ENCODE results near the gene NHLRC4. TPM values are rescaled to one million over a fixed set of nuclear protein-coding genes. Genes with fewer than 3 reads are reported as not detected.
A peak's percentile ranks its signal among the peaks of the same experiment; 100 is the strongest.

The NHLRC4 gene
- total RNA-seq, 1 donor from 2014 or later = 0.35 TPM

DNA sequence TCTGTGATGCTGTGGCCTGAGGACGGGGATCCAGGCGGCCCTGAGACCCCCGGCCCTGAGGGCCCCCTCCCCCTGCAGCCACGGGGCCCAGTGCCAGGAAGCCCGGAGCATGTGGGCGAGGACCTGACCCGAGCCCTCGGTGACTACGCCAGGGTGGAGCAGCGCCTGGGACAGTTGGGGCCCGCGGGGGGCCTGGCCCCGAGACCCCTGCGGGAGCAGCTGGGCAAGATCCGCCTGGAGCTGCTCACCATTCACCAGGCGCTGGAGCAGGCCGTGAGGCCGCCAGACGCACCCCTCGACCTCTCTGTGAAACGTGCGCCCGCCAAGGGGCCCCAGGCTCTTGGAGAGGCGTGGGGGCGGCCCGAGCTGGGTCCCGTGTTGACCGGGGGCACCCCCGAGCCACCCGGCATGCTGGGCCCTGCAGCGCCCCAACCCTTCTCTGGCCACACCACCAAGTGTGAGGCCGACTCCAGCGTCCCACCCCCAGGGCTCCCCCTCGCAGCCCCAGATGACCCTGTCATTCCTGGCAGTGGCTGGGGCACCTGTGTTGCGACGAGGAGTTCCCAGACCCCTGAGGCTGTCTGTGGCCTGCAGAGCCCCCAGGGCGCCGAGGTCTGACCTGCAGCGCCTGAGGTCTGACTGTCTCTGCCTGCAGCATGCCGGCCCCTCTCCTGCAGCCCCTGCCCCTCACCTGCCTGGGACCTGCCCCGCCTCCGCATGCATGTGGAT lies 2.0 kb upstream of the NHLRC4 start:
- no peak for DNase-seq (ENCODE audit: low read depth)
- H3K4me3 ChIP-seq (ENCODE audit: low read depth, low read length) = no peak overlapping the region
- TF ChIP-seq, protein P1, sequence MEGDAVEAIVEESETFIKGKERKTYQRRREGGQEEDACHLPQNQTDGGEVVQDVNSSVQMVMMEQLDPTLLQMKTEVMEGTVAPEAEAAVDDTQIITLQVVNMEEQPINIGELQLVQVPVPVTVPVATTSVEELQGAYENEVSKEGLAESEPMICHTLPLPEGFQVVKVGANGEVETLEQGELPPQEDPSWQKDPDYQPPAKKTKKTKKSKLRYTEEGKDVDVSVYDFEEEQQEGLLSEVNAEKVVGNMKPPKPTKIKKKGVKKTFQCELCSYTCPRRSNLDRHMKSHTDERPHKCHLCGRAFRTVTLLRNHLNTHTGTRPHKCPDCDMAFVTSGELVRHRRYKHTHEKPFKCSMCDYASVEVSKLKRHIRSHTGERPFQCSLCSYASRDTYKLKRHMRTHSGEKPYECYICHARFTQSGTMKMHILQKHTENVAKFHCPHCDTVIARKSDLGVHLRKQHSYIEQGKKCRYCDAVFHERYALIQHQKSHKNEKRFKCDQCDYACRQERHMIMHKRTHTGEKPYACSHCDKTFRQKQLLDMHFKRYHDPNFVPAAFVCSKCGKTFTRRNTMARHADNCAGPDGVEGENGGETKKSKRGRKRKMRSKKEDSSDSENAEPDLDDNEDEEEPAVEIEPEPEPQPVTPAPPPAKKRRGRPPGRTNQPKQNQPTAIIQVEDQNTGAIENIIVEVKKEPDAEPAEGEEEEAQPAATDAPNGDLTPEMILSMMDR (conservative IDR thresholded peaks at IDR 0.05; ENCODE audit: low read depth, low read length) = no peak

DNA sequence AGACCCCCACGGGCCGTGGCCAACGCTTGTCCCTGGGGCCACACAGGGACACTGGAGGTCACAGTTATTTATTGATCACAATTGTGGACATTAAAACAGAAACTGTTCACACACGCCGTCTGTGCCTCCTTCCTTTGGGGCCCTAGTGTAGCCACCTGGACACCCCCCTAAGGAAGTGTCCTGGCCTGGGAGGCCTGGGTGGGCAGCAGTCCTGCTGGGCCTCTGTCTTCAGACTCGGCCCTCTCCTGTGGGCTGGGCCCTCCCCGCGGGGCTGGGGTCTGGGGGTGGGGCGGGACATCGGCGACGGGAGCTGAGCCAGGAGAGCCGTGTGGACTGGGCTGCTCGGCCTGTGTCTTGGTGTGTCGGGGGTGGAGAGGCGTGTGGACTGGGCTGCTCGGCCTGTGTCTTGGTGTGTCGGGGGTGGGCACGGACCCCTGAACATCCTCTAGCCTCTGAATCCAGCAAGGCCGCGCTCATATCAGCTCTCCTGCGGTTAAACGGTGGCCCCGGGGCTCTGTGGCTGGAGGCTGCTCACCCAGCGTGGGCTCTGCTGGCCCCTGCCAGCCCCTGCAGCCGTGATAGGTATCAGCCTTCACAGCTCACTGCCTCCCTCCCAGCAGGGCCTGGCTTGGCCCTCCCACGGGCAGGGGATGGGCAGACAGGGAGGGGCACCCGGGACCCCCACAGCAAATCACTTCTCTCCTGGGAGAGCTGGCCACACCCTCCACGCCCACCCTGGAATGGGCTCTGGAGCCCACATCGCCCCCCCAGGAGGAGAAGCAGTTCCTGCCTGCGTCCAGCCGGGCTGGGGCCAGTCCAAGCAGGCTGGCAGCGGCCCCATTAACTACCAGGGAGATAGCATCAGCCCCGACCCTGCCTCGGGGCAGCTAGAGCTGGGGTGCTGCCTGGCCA lies 1.1 kb upstream of the NHLRC4 start:
- no peak for DNase-seq (ENCODE audit: low read depth)

DNA sequence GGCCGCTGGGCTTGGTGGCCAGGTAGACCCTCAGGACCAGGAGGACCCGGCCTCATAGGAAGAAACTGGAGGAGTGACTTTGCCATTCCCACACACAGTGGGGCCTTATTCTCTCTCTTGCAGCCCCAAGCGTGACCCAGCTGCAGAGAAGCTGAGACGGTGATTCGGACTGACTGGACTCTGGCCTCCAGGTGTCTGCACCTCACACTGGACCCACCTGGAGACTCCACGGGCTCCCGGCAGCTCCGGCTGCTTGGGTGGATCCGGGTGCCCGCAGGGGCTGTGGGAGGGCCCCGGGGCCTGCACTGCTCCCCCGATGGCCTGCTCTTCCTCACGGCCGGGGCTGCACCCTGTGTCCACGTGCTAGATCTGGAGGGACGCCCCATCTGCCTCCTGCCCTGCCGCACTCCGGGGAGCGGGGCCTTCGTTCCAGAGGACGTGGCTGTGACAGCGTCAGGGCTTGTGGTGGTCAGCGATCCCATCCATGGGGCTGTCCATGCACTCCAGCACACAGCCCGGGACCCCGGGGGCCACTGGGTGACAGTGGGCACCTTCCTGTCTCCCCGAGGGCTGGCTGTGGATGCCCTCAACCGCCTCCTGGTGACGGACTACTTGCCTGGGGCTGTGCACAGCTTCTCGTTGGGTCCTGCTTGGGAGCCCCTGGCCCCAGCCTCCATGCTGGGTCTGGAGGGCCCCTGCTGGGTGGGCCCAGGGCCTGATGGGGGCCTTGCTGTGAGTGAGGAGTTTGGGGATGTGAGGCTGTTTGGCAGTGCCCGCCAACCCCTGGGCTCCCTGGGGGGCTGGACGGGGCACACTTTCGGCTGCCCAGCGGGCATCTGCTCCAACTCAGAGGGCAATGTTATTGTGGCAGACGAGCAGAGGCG lies 810 bp downstream of the NHLRC4 start:
- TF ChIP-seq, protein P1 (conservative IDR thresholded peaks at IDR 0.05; ENCODE audit: low read depth, low read length) = no peak

More for the DNA sequence above, 1.1 kb upstream of the NHLRC4 start:
- H3K4me3 ChIP-seq (ENCODE audit: low read depth, low read length) = no peak overlapping the region
- TF ChIP-seq, protein P1 (conservative IDR thresholded peaks at IDR 0.05; ENCODE audit: low read depth, low read length) = no peak

DNA sequence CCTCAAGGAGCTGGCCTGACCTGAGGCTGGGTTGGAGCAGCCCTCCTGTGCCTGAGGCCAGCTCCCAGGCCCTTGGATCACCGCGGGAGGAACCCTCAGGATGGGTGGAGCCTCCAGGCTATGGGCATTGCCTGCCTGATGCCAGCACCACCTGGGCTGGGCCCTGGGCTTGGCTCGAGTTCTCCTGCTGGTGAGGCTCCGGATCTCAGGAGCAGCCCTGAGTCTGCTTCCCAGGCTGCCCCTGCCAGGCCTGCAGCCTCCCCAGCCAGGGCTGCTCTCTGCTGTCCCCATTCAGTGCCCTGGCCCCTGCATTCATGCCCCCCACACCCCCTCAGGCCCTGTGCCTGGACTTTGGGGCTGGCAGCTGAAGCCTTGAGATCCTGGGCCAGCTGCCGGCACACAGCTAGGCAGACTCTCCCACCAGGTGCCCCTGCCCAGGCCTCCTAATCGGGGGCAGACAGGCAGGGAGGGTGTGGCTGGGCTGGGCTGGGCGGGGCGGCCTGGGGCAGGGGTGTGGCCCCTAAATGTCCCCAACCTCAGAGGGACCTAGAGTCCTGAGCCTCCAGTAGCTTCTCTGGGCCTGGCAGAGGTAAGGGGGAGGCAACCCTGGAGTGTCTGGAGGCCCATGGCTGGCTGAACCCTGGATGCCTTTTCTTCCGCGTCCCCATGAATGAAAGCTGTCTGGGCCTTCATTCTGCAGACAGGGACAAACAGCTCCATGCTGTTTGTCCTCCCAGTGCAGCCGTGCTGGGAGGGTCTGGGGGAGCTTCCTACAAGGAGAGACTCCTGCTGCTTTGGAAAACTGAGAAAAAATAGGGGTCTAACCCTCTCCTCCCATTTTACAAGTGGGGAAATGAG lies 1.8 kb downstream of the NHLRC4 start:
- H3K4me3 ChIP-seq (ENCODE audit: low read depth, low read length) = peak overlapping the region; percentile 92
- TF ChIP-seq, protein P1 (conservative IDR thresholded peaks at IDR 0.05; ENCODE audit: low read depth, low read length) = no peak
- no peak for DNase-seq (ENCODE audit: low read depth)

More for the DNA sequence above, 810 bp downstream of the NHLRC4 start:
- DNase-seq (ENCODE audit: low read depth) = no peak
- no peak overlapping the region for H3K4me3 ChIP-seq (ENCODE audit: low read depth, low read length)

DNA sequence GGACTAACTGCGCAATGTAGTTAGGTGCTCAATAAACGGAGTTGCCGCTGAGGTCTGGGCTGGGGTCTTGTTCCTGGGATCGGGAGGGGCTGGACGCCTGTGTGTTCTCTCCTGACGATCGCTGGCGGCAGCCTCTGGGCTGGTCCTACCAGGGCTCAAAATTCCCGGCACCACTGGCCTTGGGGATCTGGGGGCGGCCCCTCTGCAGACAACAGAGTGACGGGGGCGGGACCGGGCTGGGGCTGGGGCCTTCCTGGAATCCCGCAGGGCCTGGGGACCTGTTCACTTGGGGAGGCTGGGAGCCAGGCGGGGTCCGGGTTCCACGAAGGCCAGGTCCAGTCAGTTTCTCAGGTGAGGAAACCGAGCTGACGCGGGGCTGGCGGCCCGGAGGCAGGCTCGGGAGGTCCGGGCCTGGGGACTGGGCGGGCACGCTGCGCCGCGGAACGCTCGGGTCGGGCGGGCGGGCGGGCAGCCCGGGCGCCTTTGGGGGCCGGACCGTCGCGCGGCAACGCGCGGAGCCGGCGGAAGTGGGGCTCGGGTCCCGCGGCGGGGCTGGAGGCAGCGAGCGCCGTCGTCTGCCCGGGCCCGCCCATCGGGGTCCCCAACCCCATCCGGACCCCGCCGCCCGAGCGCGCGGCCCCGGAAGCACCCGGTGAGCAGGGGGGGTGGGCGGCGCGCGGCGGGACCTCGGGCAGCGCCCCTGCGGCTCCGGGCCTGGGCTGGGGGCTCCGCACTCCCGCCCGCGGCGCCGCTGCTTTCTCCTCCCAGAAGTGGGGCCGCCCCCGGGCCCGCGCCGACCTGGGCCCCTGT lies 2.8 kb downstream of the NHLRC4 start, which contains the start of gene PIGQ:
Gene PIGQ (plus strand): TSS at position 524 of the 810 bp plus-strand sequence. CDS start 4,107 bp downstream, outside the sequence.
- DNase-seq (ENCODE audit: low read depth) = no peak
- H3K4me3 ChIP-seq (ENCODE audit: low read depth, low read length) = peak within 1 kb of the TSS; percentile 92
- TF ChIP-seq, protein P1 (conservative IDR thresholded peaks at IDR 0.05; ENCODE audit: low read depth, low read length) = no peak

Measured in epithelial cell of proximal tubule (primary cell).